ENCODE data around the gene COPS3. TPM values are rescaled to one million over a fixed set of nuclear protein-coding genes. Genes with fewer than 3 reads are reported as not detected.

Gene COPS3
- total RNA-seq, 1 donor from 2014 or later = 107 TPM

DNA sequence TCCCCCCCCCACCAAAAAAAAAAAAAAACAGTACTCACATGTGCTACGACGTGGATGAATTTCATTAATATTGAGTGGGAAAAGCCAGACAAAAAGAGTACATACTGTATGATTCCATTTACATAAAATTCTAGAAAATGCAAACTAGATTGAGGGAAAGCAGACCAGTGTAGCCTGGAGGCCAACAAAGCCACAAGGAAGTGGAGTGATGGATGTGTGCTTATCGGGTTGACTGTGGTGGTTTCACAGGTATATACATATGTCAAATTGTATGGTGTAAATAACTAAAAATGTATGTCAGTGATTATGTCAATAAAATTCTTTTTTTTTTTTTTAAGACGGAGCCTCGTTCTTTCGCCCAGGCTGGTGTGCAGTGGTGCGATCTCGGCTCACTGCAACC lies 73.0 kb downstream of the COPS3 start:
- no peaks in the 10 kb centered on the region for H3K9me3 Mint-ChIP-seq
- no peak overlapping the region for H3K4me3 Mint-ChIP-seq
- no peak overlapping the region for H3K27ac Mint-ChIP-seq (ENCODE audit: unreplicated experiment)
- no peaks in the 10 kb centered on the region for H3K36me3 Mint-ChIP-seq (ENCODE audit: low read depth)
- no peak for DNase-seq (ENCODE audit: low read depth, low spot score)
- peaks cover 8% of the 10 kb centered on the region for H3K4me1 Mint-ChIP-seq
- no peaks in the 10 kb centered on the region for H3K27me3 Mint-ChIP-seq (ENCODE audit: low read depth)
- TF ChIP-seq, protein P1, sequence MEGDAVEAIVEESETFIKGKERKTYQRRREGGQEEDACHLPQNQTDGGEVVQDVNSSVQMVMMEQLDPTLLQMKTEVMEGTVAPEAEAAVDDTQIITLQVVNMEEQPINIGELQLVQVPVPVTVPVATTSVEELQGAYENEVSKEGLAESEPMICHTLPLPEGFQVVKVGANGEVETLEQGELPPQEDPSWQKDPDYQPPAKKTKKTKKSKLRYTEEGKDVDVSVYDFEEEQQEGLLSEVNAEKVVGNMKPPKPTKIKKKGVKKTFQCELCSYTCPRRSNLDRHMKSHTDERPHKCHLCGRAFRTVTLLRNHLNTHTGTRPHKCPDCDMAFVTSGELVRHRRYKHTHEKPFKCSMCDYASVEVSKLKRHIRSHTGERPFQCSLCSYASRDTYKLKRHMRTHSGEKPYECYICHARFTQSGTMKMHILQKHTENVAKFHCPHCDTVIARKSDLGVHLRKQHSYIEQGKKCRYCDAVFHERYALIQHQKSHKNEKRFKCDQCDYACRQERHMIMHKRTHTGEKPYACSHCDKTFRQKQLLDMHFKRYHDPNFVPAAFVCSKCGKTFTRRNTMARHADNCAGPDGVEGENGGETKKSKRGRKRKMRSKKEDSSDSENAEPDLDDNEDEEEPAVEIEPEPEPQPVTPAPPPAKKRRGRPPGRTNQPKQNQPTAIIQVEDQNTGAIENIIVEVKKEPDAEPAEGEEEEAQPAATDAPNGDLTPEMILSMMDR (conservative IDR thresholded peaks at IDR 0.05) = no peak

DNA sequence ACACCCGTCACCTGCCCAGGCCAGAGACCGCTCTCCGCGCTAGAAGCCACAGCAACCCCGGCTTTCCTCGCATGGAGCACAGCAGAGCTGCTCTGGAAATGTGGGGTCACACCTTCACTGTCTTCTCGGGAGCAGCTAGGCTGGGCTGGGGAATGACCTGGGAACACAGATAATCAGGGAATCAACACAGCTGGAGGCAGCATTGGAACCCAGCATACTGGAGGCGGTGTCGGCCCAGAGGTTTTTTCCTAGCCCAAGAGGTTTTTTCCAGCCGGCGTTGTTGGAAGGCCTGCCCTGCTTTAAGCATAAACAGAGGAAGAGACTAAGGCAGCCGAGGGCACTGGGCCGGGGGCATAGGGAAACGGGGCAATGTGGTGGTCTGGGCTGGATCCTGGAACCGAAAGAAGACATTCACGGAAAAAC lies 74.1 kb downstream of the COPS3 start:
- Mint-ChIP-seq H3K27me3 (ENCODE audit: low read depth) (no peaks in the 10 kb centered on the region), H3K36me3 (ENCODE audit: low read depth) (no peaks in the 10 kb centered on the region), H3K27ac (ENCODE audit: unreplicated experiment) (no peak overlapping the region), H3K4me3 (no peak overlapping the region), H3K9me3 (no peaks in the 10 kb centered on the region), H3K4me1 (peaks cover 8% of the 10 kb centered on the region)
- no peak for DNase-seq (ENCODE audit: low read depth, low spot score)
- TF ChIP-seq, protein P1 (conservative IDR thresholded peaks at IDR 0.05) = no peak

DNA sequence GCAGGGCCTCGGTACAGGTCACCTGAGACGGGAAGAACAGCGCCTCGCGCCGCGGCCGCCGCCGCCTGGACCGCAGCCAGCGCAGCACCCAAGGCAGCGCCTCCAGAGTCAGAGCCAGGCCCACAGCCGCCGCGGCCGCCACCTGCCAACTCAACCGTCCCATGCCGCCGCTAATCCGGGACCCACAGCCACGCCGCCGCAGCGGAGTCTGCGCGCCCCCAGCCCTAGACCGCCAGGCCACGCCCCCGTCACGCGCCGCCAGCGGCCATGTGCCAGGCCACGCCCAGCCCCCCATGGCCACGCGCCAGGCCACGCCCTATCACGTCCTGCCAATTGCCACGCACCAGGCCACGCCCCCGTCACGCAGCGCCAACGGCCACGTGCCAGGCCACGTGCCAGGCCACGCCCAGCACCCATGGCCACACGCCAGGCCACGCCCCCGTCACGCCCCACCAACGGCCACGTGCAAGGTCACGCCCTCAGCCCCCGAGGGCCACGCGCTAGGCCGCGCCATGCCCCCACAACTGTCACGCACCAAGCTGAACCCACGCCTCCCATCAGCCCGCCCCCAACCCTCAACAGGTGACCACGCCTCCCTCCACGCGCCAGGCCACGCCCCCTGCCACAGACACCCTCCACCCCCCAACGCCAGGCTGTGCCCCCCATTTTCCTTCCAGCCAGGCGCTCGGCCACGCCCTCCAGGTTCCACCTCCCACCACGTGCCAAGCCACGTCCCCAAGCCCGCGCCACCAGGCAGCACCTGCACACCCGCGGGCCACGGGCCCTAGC lies 74.7 kb downstream of the COPS3 start, which contains the start of gene PLD6:
Gene PLD6 (minus strand): TSS at position 210 of the 789 bp plus-strand sequence. CDS start 47 bp downstream, at position 163.
- TF ChIP-seq, protein P1 (conservative IDR thresholded peaks at IDR 0.05) = no peak
- H3K4me3 Mint-ChIP-seq = no peak within 1 kb of the TSS
- H3K9me3 Mint-ChIP-seq = no peaks in the 10 kb centered on the region
- DNase-seq (ENCODE audit: low read depth, low spot score) = no peak
- H3K27ac Mint-ChIP-seq (ENCODE audit: unreplicated experiment) = no peak within 1 kb of the TSS
- no peaks in the 10 kb centered on the region for H3K36me3 Mint-ChIP-seq (ENCODE audit: low read depth)
- H3K27me3 Mint-ChIP-seq (ENCODE audit: low read depth) = no peaks in the 10 kb centered on the region
- peaks cover 11% of the 10 kb centered on the region for H3K4me1 Mint-ChIP-seq

DNA sequence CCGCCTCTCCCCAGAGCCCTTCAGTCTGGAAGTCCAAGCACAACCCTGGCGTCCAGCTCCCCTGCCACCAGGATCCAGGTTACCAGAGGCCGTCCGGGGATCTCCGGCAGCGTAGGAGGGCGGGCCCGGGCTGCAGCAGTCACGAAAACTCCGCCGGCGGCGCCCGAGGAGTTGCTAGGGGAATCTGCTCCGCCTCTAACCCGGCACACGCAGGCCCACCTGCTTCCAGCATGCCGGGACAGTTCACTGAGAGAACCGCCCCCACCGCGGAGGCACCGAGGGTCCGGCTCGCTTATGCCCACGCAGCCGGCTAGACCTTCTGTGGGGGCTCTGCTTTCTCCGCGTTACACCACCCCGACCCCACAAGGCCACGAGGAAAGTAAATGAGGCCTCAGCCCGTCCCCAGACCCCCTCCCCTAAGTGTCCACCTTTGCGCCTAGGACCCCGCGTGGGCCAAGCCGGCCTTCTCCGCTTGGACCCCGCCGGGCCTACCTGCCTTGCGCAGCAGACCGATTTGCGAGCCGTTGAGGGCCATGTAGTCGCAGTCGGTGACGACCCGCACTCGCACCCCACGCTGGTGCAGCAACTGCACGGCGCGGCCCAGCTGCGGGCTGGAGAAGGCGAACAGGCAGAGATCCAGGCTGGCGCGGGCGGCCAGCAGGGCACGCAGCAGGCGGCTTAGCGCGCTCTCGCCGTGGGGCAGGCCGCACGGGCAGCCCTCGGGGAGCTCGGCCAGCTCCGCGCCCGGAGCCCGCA lies 75.5 kb downstream of the COPS3 start:
- no peaks in the 10 kb centered on the region for H3K27me3 Mint-ChIP-seq (ENCODE audit: low read depth)
- no peaks in the 10 kb centered on the region for H3K9me3 Mint-ChIP-seq
- no peak overlapping the region for H3K27ac Mint-ChIP-seq (ENCODE audit: unreplicated experiment)
- no peak for DNase-seq (ENCODE audit: low read depth, low spot score)
- peaks cover 18% of the 10 kb centered on the region for H3K4me1 Mint-ChIP-seq
- no peak overlapping the region for H3K4me3 Mint-ChIP-seq
- no peaks in the 10 kb centered on the region for H3K36me3 Mint-ChIP-seq (ENCODE audit: low read depth)
- TF ChIP-seq, protein P1 (conservative IDR thresholded peaks at IDR 0.05) = no peak

DNA sequence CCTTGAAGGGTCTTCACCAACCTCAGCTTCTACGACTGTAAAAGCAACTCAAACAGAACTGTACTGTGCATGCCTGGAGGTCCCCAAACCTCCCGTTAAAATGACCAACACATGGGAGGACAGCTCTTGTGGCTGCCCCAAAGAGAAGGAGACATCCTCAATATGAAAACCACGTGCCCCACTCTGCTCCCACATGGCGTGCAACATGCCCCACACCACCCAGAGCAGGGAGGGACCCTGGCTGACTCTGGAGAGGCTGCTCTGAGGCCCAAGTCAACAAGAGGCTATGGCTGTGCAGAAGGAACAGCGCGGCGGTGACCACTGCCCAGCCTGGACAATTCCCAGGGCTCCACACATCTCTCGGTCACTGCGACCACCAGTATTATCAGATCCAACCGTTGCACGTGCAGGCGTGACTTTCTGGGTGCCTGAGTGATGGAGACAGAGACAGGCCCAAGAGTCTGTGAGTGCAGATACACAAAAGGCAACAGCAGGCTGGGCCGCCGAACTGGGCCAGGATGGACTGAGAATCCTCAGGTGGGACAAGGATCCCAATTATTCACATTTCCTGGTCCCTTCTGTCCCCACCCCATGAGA lies 76.3 kb downstream of the COPS3 start:
- H3K27ac Mint-ChIP-seq (ENCODE audit: unreplicated experiment) = no peak overlapping the region
- DNase-seq (ENCODE audit: low read depth, low spot score) = no peak
- no peak overlapping the region for H3K4me3 Mint-ChIP-seq
- TF ChIP-seq, protein P1 (conservative IDR thresholded peaks at IDR 0.05) = no peak
- H3K4me1 Mint-ChIP-seq = peaks cover 27% of the 10 kb centered on the region
- H3K9me3 Mint-ChIP-seq = no peaks in the 10 kb centered on the region
- no peaks in the 10 kb centered on the region for H3K27me3 Mint-ChIP-seq (ENCODE audit: low read depth)
- no peaks in the 10 kb centered on the region for H3K36me3 Mint-ChIP-seq (ENCODE audit: low read depth)
